HG02973 (cell line): Measurements from ENCODE around the gene PBX3.
A peak's percentile ranks its signal among the peaks of the same experiment; 100 is the strongest.

ENCODE experiments used
- ATAC-seq: cut with Tn5 transposase; IDR thresholded peaks from one replicate; pipeline ENCODE4 v1.9.1; 2021; ENCODE audit warnings: moderate library complexity; ENCODE audit not compliant: unreplicated experiment

PBX3 gene

GRCh38 chr9:125748446-125749099 is 1.4 kb downstream of the PBX3 start:
- no peak for ATAC-seq

DNA sequence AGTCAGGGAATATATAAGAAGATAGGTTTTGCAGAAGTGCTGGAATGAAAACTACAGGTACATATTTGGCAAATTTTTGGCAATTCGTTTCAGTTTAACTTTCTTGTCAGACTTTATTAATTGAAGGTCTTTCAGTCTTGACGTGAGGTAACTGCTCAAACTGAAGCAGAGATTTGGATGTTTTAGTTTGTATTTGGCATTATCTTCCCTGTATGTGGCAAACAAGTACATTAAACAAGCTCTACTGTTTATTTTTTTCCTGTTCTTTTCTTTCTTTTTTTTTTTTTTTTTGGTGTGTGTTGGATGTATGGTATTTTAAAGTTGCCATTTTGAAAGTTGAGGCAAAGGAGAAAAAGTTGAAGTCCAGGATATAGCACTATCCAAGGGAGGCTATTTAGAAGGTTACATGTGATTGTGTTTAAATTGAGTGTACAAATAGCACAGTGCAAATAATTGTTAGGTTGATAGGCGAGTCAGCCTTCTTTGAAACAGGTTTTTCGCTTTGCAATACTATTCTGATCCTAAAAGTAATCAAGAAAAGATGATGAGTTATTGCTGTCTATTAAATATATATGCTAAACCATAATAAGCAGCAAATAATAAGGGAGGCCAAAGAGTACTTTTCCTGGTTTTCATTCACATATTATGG is 2.2 kb downstream of the PBX3 start:
- no peak for ATAC-seq

DNA sequence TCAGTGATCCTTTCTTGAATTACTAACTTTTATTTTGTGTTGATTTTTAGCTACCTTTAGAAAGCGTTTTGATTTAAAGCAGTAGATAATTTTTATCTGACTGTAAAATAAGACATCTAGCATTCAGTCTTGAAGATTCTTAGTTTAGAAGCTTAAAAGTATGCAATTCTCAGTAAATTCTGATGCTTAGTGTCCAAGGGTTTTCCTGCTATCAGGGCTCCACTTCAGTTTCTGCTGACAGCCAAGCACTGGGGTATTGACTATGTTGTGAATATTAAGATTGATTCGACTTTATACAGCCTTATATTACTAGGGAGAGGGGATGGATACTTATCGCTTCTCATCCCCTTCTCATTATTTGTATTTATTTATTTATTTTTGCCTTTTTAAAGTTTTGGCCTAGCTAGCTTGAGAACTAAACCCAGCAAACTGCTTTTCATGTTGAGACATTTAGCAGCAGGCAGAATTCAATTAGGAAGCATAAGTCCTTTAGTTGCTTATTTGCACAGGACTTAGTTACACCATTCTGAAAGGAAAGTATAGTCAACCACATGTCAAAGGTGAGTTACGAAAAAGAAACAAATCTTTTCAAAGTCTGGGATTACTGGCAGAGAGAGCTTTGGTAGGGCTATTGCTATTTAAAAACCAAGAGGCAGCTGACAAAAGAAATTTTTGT is 2.9 kb downstream of the PBX3 start:
- no peak for ATAC-seq

- ATAC-seq, result no peak
Measured at GRCh38 chr9:125750627-125751011, 3.4 kb downstream of the PBX3 start.

DNA sequence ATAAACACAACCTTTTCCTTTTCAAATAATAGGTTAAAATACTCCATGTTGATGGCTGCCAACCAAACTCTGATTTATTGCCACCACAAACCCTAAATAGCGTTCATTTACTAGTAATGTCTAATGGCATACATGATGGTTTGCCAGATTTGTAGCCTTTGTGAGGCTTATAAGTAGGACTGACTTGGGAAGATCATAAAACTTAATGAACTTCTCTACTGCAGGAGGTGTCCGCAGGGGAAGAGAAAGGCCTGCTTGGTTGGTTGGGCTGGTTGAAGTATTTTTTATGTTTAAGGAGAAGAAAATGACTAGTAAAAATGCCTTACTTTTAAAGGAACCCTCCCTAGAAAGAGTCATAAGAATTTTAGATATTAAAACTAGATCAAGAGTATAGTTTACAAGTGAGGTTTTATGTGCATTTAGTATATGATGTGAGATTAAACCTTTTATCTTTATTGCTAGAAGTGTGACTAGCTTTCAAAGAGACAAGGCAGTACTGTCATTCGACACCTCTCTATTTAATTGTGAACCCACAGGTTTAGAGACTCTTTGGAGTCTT is 5.0 kb downstream of the PBX3 start:
- no peak for ATAC-seq

GRCh38 chr9:125754096-125754495 is 6.9 kb downstream of the PBX3 start:
- ATAC-seq, result no peak

GRCh38 chr9:125755340-125755739 is 8.2 kb downstream of the PBX3 start:
- no peak for ATAC-seq

DNA sequence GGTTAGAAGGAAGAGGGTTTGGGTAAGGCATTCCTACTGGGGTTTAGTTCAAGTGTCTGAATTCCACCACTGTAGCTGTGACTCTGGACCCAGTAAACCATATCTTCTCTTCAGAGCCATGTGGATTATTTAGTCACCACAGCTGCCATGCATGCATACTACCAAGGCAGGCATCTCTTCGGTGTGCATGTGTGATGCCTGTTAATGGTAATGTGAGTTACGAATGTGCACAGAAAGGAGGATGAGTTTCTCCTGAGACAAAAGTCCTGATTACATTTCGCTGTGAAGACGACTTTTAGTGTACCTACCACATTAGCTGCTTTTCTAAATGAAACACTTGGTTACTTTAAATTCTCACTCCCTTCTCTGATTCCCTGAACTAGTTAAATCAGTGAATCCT is 9.3 kb downstream of the PBX3 start:
- ATAC-seq, result no peak

DNA sequence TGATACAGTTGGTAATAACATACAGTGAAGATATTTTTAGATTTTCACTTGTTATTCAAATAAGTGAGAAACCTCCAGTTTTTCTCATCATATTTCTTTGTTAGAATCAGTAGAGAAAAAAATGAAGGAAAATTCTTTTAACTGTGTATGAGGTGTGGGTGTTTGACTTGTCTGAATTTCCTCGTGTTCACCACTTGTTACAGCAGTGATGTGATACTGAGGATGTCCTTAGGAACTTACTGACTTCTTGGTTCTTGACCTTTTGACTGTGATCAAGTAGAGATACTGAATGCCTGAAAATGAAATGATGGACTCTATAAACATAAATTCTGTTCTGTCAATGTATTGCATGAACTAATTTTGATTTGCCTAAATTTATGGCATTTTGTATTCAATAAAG is 10.7 kb downstream of the PBX3 start:
- no peak for ATAC-seq

DNA sequence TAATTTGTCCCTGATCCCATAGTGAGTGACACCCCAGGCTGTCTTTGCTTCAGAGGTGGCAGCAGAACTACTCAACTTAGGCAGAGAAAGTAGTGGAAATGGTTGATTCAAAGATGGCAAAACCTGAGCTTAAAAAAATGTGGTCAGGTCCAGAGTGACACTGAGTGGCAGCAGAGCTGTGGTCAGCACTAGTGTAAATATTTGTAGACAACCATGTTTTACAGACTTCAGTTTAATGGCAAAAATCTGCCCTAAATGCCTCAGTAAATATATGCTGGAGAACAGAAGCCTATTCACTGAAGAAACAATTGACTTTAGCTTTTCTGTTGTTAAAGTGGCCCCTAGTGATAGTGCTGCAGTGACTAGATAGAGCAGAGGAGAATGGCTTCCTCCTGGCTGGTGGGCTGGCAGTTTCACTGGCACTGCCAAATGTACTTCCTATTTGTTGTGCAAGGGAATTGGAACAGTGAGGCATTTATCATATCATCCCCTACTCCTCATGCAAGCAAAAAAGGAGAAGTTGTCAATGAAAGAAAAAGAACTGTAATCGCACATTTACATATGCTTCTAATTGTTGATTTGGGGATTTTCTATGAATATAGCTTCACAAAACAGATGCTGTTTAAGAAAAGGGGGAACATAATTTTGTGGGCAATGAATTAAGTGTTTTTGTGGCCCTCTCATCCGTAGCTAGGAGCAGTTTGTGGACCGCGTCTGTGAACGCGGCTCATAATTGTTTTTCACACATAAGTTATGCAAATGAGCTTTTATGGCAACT is 12.0 kb downstream of the PBX3 start:
- ATAC-seq, result no peak

- no peak for ATAC-seq
Measured at GRCh38 chr9:125759764-125760129, 12.6 kb downstream of the PBX3 start.

- no peak for ATAC-seq
Measured at GRCh38 chr9:125760537-125760936, 13.4 kb downstream of the PBX3 start.

- no peak for ATAC-seq
Measured at GRCh38 chr9:125761676-125762450, 14.7 kb downstream of the PBX3 start.

- no peak for ATAC-seq
Measured at GRCh38 chr9:125763394-125763801, 16.2 kb downstream of the PBX3 start.

DNA sequence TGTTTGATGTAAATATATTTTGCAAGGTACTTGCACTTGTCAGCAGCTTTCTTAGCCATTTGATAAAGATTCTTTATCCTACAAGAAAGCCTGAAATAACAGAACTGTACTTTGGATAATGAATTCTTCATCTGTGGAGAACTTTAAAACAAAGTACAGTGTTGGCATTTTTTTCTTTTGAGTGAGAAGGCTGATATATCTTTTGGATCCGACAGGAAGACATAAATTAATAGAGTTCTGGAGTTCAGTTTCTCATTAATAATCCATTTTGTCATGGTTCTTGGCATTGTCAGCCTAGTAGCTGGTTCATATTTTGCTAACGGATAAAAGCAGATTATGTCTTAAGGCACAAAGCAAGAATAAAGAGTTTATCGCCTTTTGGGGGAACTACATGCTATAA is 17.0 kb downstream of the PBX3 start:
- ATAC-seq, result no peak

DNA sequence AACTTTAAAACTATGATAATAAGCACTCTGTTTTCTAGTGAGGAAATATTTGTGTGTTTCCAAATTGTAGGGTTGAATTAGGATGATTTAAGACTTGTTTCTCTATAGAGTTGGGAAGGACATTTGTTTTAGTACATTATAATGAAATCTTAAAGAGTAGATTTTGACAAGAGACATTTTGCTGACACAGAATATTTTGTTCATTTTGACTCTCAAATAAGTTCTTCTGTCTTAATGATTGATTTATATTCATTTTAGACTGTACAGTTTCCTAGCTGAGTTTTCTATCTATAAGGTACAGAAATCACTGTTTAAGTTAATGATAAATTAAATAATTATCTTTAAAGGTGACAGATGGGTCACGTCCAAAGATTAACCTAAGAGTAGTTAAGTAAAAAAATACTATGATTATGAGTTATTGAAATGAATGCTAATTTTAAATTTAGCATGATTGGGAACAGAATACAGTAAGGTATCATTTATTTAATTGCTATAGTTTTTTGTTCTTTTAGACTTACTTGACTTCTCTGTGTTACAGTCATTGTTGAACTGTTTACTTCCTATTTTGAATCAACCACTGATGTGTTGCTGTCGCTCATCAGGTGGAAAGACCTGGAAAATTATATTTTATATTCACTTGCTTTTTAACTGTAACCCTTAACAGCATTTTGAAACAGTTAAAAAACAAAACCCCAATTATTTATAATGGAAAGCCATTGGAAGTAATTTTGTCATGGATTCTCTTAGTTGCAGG is 19.5 kb downstream of the PBX3 start:
- ATAC-seq, result no peak

DNA sequence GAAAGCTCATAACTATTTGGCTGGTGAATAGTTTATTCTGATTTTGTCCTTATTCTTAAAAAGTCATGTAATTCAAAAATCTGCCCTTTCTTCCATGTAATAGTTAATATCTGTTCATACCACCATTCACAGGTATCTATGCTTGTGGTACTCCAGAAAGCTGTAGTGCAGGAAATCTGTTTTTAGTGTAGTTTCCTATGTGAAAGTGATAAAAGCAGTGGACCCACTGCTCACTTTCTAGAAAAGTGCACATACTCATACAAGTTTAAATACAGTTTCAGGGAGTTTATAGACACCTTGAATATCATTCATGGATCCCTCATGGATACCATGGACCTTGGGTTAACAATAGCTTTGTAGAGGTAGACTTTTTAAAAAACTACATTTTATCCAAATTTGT is 20.2 kb downstream of the PBX3 start:
- peak; percentile 51 for ATAC-seq

GRCh38 chr9:125768803-125769202 is 21.6 kb downstream of the PBX3 start:
- ATAC-seq, result no peak

GRCh38 chr9:125771037-125771436 is 23.9 kb downstream of the PBX3 start:
- ATAC-seq, result no peak

DNA sequence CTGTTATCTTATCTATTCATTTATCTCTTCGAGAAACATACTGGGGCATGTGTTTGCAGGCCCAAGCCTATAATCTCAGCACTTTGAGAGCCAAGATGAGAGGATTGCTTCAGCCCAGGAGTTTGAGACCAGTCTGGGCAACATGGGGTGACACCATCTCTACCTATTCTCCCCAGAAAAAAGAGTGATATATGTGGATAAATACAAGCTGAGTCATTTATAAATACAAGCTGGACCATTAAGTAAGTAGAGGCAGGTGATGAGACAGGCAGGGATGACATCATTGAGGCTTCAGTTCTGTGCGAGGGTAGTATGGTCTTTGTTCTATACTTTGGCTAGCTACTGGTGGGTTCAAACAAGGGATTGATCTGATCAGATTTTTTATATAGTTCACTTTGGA is 25.6 kb downstream of the PBX3 start:
- ATAC-seq, result no peak
